GM18873 (cell line): ENCODE results near the gene GNB1L.
"Not testable (repeated sequence)": the region's sequence is repeated elsewhere in the genome, so short reads cannot be mapped to it uniquely, and the experiment has no call there.

ENCODE experiments used
- ATAC-seq: cut with Tn5 transposase; IDR thresholded peaks from one replicate; pipeline ENCODE4 v1.9.1; 2021; ENCODE audit warnings: mild to moderate bottlenecking, moderate library complexity, moderate number of reproducible peaks; ENCODE audit not compliant: unreplicated experiment, low FRiP score

The GNB1L gene

DNA sequence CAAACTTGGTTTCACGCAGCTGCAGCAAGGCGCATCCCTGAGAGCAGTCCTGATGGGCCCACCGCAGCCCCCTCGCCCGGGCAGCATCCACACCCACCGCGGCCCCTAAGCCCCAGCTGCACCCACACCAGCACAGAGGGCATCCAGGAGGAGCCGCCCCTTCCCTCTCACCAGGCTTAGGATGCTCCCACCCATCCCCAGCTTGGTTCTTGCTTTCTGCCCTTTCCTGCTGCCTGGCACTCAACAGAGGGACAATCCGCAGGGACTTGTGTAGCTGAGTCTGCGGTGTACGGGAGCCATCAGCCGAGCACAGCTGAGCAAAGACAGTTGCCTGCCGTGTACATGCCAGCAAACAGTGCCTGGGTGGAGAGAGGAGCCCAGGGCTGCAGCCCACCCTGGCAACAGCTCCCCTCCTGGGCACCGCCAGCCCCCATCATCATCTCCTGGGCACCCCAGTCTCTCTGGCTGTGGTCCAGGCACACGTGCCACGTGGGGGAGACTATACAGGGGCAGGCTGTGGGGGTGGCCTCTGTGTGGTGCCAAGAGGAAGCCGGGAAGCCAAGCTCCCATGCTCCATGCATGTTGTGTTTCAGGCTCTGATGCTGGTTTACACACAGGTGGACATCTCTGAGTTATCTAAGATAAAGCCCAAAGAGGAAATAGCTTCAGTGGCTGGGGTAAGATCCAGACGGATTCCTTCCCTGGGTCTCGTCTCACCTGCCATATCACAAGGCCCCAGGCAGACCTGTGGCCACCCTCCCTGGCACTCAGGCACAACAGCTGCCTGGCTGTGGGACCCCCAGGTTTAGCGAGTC is 36.0 kb upstream of the GNB1L start:
- no peak for ATAC-seq

DNA sequence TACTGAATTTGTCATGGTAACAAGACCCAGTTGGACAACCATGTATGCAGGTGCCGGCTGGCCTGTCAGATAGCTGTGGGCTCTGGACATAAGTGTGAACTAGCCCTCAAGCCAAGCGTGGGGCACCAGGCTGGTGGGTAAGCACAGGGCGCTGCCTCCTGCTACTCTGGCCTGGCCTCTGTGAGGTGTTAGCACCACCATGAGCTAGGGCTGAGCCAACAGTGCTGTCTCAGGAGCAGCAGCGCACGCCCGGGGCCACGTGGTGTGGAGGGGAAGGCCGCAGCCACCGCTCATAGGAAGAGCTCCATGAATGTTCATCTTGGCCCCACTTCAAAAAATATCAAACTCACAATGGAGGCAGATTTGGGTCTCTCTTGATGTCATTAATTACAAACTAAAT is 35.3 kb upstream of the GNB1L start:
- no peak for ATAC-seq

DNA sequence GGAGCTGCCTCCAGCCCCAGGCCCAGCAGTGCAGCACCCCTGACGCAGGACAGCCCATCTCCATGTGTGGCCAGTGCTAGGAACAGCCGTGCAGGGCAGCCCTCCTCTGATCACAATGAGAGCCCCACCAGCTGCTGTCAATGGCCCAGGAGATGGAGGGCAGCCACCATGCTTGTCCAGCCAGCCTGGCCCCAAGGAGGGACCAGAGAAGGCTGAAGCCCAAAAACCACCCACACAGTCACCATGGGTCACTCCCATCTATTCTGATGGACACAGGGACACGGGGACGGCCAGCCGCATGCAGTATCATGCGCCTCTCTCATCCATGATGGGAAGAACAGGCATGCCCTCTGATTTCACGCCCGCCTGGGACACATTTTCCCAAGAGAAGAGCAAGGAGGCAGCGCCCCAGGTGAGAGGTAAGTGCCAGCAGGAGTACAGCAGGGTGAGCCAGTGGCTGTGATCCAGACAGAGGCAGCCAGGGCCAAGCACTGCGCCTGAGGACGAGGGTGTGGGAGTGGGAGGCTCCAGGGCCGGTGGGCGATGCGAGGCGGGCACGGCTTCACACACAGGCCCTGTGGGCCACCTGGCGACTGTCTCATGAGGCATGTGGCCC is 33.6 kb upstream of the GNB1L start:
- no peak for ATAC-seq

DNA sequence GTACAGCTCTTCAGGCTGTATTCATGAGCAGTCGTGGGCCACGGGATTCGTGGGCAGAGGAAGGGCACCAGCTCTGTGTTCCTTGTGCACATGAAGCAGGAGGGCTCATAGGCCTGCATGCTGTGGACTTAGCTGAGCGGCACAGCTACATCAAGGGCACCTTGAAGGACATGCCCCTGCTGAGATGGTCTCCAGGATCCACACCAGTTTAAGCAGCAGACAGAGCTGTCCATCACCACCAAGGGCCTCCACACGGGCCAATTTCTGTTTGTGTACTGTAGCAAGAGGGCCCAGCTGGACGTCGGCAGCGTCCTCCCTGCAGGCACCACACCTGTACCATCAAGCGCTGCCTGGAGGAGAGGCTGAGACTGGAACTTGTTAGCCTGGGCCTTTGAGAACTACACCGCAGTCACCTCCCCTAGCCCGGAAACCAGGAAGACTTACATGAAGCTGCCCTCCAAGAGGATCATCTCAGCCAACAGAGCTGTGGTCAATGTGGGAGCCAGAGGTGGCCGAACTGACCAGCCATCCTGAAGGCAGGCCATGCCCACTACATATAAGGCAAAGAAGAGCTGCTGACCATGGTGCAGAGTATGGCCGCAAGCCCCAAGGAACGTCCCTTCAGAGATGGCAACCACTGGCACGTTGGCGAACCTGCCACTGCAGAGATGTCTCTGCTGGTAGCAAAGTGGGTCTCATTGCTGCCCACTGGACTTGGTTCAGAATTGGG is 32.7 kb upstream of the GNB1L start:
- ATAC-seq: no peak

DNA sequence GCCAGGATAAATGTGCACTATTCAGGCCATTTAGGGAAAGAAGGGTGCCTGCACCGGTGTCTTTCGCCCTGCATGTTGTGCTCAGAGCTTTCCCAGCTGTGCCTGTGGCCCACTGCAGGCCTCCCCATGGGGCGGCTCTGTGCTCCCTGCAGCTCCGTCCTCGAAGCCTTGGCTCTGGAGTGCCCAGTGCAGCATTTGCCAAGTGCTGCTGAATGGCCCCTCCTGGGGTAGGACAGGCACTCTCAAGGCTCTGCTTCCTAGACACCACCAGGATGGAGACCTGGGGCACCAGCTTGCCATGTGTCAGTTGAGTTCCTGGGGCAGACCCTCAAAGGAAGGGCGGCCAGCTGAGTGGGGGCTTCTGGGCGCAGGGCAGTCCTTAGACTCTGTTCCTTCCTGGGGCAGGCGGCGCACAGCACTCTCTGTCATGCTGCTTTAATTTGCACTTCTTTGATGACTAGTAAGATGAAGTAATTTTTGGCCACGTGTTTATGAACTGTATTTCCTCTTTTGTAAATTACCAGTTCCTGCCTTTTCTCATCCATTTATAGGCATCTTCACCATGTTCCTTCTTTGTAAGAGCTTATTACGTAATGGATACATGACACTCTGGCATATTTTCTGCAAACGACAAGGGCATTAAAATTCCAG is 32.1 kb upstream of the GNB1L start:
- no peak for ATAC-seq

DNA sequence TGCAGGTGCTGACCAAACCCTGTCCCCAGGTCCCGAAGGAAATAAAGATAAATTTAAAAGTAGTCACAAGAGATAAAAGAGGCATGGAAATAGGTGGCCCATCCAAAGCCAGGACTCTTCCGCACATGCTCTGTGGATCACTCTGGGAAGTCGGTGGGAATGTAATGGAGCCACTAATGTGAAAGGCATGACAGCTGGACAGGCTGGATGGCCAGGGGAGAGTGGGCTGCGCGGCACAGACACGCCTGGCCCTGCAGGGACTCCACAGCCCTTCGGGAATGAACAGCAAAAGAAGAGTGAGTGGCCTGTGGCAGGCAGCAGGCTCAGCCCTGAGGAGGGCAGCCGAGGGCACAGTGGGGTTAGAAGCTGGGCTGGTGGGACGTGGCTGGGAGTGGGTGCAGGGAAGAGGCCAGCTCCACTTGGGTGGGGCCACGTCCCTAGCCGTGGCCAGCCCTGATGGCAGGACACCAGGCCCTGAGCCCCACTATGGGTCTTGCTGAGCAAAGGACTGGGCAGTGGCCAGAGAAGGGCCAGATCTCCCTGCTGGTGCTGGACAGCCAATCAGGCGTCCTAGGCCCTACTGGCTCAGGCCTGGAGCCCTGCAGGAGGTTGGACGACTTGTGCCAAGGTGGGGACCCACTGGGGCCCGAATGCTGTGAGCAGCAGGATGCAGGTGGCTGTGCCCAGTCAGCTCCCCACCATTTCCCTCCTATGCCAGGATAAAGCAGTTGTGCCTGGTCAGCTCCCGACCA is 31.3 kb upstream of the GNB1L start:
- no peak for ATAC-seq

DNA sequence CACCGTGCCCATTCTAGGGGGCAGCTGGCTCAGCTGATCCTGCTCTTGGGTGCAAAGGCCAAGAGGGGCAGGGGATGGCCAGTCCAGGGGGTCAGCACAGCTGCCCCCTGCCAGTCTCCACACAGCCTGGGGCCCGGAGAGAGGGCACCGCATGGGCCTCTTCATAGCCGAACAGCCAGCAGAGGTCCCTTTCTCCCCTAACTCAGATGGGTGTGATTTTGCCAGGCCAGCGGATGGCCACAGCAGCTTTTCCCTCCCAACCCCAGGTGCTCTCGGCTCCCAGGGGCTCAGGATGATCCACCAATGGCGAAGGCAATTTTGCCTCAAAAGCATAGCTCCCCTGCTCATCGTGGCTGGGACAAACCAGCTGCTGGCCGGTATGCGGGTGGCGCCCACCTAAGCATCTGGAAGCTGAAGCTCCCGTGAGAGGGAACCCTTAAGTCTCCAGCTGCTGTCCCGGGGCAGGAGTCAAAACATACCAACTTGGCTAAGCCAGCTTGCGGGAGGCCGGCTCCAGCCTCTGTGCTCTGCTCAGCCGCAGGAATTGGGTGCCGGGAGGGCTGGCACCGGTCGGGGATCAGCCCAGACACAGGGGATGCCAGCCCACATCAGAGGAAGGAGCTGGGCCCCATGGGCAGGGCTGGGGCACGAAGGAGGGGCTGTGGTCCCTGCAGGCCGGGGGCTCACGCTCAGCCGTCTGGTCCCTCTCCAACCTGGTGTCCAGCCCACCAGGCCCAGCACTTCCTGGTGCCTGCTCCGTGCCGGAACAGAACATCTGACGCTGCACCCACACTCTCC is 30.5 kb upstream of the GNB1L start:
- ATAC-seq: no peak

DNA sequence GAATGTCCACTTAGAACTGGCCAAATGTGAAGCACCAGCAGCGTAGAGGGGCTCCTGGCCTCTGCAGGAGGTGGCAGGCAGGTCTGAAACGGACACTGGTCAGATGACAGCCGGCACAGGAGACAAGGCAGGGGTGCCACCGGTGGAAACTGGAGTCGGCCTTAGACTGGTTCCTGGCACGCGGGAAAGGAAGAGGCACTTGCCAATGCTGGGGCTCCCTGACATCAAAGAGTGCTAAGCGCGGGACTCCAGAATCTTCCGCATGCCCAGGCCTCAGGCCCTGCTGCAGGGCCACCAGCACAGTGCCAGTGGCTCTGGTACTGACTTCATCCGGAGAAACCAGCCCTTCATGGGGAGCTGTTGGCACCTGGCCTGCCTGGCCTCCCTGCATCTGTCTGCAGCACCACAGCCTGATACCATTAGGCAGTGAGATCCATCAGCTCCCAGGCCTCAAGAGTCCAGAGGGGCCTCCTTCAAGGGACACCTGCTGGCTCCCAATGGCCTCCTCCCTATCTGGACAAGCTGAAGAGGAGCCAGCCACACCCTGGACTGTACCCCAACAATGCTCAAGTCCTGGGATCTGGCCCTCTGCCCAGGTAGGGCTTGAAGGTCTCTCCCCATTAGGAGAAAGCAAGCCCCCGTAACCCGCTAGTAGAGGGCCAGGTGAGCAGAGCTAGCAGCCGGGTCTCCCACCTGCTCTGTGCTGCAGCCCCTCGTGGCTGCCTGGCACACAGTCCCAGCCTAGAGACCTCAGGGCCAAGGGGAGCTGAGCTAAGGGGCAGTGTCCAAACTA is 29.7 kb upstream of the GNB1L start:
- ATAC-seq: no peak

DNA sequence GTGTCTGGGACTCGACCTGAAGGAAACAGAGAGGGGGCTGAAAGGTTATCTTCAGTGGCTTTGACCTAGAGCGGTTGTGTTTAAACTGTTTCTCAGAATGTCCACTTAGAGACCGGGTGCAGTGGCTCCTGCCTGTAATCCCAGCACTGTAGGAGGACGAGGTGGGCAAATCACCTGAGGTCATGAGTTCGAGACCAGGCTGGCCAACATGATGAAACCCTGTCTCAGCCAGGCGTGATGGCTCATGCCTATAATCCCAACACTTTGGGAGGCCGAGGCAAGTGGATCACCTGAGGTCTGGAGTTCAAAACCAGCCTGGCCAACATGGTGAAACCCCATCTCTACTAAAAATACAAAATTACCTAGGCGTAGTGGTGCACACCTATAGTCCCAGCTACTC is 28.8 kb upstream of the GNB1L start:
- ATAC-seq: not testable (repeated sequence)

DNA sequence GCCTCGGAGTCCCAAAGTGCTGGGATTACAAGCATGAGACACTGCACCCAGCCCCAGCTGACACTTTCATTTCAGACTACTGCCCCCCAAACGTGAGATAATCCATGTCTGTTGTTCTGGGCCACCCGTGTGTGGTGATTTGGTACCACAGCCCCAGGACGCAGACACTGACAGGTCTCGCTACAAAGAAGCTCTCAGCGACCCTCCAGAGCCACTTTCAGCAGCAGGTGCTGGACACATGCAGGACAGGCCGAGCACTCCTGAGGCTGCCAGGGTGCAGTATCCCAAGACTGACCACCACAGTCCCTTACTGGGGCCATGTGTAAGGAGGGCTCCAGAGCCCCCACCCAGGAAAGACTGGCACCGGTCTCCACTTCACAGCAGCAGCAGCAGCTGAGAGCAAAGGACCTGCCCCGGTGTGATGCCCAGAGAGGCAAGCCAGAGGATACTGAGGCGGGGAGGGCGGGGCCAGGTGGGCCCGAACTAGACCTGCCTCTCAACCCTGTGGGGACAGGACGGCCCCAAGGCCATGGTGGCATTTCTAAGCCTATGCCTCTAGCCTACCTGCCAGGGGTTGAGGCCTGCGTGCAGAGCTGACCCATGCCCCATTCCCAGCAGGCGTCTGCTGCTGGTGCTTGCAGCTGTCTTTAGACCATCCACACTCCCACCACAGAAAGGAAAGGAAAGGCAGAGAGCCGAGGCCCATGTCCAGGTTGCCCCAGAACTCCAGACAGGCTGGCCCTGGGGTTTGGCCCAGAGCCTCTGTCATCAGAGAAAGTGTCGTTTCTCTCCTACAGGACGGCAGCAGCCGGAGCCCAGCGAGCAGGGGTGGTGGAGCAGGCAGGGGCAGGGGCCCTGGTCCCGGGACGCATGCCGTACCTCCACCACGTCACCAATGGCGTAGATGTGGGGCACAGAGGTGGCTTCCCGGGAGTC is 28.0 kb upstream of the GNB1L start:
- ATAC-seq: no peak

DNA sequence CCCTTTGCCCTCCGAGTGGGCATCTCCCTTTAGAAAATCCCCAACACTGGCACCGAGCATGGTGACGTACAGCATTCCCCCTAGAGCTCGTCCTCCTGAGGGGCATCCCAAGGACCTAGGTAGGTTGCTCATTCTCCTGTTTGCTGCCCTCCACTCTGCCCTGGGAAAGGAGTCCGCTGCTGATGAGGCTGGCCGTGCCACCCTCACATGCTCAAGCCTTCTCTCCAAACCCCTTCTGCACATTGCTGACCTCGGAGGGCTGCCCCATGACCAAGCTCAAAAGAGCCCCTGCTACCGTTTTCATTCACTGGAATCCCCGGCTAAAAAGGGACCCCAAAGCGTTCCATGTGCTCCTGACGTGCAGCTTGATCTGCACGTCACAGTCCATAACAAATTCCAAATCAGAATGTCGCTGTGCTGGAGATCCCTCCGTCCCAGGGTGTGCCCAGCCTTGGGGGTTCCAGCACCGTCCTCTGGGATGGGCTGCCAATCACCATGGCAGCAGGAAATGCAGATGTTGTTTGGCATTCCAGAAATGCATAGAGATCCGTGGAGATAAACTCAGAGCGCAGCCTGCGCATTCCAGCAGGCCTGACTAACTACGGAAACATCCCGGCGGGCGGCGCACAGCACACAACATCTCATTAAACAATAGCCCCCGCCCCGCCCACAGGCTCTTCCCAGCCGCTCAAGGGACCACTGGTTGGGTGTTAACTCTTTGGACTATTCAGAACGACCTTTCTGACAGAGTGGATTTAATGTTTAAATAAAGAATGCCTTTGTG is 26.3 kb upstream of the GNB1L start:
- ATAC-seq: no peak

DNA sequence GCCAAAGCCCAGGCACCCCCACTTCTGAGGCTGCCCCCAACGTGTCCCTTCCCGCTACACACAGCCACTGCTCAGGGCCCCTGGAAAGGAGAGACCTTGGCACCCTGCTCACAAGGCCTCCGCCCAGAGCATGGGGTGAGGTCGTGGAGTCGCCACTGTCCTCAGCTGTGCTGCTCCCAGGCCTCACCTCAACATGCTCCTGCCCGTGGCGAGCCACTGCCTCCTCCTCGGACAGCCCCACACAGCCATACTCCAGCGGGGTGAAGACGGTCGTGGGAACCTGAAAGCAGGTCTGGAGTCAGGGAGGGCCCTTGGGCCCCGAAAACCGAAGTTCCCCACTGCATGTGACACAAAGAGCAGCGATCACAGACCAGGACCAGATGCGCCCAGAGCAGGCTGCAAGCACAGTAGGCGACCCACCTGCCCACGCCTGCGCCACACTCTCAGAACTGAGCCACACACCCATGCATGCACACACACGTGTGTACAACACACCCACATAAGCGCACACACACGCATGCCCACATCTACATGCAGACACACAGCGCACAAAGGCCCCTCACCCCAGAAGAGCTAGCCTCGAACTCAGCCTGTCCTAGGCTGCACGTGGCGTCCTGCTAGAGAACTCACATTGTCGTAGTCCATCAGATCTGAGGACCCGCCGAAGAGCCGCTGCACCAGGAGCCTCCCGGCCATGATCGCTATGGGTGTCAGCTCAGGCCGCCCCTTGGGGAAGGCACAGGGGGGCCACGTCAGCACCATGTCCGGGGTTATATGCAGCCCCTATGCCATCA is 25.5 kb upstream of the GNB1L start:
- no peak for ATAC-seq

DNA sequence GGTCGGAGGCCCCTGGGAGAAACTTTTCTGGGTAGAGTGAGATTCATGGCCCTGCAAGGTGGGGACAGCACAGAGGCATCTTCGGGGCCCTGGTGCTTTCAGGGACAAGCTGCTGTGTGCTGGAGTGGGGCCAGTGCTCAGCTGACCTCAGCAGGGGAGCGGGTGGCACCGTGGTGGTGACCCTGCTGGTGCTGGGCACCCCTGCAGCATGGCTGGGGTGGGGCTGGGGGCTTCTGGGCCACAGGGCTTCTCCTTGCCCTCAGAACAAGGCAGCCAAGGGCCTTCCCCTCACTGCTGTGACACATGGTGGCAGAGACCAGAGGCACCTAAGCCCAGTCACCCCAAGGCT is 24.9 kb upstream of the GNB1L start:
- no peak for ATAC-seq

DNA sequence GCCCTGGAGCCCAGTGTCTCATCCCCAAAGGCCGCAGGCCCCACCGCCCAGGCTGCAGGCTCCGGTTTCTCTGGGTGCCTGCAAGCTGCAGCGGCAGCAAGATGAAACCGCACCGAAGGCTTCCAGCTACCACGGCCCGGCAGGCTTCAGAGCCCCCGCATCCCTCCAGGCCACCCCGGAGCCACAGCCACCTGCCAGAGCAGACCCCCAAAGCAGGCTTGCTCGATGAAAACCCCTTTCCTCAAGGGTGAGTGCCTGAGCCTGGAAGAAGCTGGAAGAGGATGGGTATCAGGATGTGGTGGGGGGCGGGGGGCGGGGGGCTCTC is 24.5 kb upstream of the GNB1L start:
- no peak for ATAC-seq

DNA sequence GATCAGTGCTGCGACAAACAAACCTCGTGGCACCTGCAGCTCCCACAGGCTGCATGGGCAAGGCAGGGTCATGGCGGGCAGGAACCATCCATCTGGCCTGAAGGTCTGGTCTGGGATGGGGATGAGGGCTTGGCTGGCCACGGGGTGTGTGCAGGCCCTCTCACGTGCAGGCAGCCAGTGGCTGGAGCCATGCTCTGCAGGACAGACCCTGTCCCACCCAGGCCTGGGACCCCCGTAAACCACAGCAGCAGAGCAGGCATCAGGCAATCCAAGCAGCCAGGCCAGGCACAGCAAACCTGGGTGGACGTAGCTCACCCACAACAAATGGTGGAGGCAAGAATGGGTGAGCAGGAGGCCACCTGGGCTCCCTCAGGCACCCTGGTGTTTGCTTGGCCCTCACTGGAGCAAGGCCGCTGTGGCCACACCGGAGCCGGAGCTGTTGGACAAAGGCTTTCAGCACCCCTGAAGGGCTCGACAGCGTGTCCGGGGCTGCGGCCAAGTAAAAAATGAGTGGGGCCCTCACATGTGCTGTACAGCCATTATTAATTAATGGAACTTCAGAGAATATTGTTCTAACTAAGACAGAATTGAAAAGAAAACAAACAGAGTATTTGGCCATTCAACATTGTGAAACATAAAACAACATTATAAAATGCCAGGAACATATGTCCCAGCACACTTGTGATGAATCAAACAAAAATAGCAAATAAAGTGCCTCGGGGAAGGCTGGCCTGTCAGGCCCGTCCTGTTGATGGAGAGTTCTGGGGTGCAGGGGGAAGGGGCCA is 24.0 kb upstream of the GNB1L start:
- no peak for ATAC-seq
